GM13976 (cell line): Measurements from ENCODE around the gene SETD1B.
A peak's percentile ranks its signal among the peaks of the same experiment; 100 is the strongest.

ENCODE experiments used
- DNase-seq: peaks from one replicate; pipeline ENCODE4 v3.0.0; 2012; ENCODE audit warnings: low spot score
- in situ Hi-C: fragments of 300-500 bp; cut with MboI; formaldehyde crosslinking; loops from one replicate; pipeline ENCODE4 v1.12.0; 2022; ENCODE audit warnings: low sequenced_read_pairs, mixed read lengths, inconsistent platforms; ENCODE audit not compliant: unreplicated experiment
- TF ChIP-seq, protein P1 (sequence below): IDR thresholded peaks from 2 replicates; pipeline ENCODE4 v1.5.1; 2012; ENCODE audit warnings: borderline replicate concordance, mild to moderate bottlenecking; ENCODE audit not compliant: insufficient read depth; ENCODE audit errors: extremely low read depth, missing control alignments, control extremely low read depth

The SETD1B gene

DNA sequence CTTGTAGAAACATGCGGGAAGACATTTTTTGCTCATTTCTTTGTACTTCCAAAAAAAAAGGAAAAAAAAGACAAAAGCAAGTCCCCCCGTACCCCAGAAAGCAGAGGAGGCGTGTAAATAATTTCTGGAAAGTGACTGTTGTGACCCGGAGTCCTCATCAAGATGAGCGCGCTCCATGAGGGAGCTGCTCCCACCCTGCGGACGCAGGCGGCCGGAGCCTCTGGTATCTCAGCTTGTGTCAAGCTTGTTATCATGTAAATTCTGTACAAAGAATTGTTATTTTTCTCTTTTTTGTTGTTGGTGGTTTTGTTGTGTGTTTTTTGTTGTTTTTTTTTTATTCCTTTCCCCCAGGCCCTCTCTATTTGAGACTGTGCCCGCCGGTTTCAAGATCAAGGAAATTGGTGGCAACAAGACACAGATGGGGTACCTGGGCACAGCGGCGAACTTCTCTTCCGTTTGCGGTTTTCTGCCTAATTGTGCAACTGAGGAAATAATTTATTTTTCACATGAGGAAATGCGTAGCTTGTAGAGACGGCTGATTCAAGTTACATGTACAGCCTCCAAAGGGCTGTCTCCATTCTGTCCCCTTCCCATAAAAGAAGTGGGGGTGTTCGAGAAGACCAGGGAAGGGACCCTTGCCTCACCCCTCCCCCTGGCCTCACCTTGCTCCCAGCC is 27.9 kb downstream of the SETD1B start:
- no peak for DNase-seq
- TF ChIP-seq, protein P1, sequence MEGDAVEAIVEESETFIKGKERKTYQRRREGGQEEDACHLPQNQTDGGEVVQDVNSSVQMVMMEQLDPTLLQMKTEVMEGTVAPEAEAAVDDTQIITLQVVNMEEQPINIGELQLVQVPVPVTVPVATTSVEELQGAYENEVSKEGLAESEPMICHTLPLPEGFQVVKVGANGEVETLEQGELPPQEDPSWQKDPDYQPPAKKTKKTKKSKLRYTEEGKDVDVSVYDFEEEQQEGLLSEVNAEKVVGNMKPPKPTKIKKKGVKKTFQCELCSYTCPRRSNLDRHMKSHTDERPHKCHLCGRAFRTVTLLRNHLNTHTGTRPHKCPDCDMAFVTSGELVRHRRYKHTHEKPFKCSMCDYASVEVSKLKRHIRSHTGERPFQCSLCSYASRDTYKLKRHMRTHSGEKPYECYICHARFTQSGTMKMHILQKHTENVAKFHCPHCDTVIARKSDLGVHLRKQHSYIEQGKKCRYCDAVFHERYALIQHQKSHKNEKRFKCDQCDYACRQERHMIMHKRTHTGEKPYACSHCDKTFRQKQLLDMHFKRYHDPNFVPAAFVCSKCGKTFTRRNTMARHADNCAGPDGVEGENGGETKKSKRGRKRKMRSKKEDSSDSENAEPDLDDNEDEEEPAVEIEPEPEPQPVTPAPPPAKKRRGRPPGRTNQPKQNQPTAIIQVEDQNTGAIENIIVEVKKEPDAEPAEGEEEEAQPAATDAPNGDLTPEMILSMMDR, result no peak
- in situ Hi-C loops, result no loop called here

DNA sequence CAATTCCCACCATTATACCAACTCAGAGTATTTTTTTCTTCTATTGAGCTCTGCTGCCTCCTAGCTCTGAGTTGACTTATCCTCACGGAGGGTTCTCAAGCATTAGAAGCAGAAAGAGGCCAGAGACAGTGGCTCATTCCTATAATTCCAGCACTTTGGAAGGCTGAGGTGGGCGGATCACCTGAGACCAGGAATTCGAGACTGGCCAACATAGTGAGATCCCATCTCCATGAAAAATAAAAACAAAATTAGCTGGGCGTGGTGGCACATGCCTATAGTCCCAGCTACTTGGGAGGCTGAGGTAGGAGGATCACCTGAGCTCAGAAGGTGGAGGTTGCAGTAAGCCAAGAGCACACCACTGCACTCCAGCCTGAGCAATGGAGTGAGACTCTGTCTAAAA is 33.9 kb downstream of the SETD1B start:
- in situ Hi-C loops, result no loop called here

DNA sequence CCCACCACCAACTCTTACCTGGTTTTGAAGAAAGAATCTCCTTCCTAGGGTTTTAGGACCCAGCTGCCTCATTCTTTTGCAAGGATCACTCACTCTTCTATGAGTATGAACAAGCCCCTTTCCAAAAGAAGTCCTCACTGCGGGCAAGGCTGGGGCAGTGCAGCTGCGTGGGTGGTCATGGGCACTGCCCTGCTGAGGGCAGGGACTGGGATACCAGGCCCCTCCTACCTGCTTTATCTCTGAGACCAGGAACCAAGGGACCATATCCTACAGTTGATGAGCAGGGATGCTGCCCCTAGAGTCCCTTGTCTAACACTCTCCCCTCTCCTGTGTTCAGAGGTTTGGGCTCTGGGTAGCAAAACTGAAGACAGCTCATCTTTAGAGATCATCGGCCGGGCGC is 34.3 kb downstream of the SETD1B start:
- no peak for DNase-seq
- TF ChIP-seq, protein P1, result no peak
- in situ Hi-C loops, result no loop called here

More for the DNA sequence above, 33.9 kb downstream of the SETD1B start:
- TF ChIP-seq, protein P1, result no peak
- DNase-seq, result no peak

DNA sequence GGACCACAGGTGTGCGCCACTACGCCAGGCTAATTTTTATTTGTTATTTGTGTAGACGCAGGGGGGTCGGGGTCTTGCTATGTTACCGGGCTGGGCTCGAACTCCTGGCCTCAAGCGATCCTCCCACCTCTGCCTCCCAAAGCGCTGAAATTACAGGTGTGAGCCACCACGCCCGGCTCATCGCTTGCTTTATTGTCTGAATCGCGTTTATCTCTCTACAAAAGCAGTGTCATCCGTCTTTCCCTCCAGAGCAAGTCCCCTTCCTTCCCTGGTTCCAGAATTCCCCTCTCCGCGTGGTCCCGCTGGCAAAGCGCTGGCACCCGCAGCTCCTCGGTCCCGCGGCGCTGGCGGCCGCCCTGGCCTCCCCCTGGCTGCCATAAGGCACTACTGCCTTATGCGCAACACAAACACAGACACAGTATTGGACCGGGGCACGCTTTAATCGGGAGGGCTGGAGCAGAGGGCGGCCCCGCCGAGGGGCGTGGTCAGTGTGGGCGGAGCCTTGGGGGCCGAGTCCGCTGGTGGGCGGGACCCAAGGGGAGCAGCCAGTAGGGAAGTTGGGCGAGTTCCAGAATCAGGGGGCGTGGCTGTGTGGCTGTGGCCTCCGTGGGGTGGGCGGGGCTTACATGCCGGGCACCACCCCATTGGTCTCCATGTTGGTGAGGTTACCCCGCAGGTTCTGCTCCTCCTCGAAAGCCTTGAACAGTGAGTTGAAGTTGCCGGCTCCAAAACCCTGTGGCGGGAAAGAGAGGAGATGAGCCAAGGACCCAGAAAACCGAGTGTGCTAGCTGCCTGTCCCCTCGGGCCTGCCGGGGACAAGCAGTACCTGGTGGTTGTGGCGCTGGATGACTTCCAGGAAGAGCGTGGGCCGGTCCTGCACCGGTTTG is 35.5 kb downstream of the SETD1B start:
- TF ChIP-seq, protein P1, result no peak
- in situ Hi-C loops, result no loop called here
- DNase-seq, result peak; percentile 100

DNA sequence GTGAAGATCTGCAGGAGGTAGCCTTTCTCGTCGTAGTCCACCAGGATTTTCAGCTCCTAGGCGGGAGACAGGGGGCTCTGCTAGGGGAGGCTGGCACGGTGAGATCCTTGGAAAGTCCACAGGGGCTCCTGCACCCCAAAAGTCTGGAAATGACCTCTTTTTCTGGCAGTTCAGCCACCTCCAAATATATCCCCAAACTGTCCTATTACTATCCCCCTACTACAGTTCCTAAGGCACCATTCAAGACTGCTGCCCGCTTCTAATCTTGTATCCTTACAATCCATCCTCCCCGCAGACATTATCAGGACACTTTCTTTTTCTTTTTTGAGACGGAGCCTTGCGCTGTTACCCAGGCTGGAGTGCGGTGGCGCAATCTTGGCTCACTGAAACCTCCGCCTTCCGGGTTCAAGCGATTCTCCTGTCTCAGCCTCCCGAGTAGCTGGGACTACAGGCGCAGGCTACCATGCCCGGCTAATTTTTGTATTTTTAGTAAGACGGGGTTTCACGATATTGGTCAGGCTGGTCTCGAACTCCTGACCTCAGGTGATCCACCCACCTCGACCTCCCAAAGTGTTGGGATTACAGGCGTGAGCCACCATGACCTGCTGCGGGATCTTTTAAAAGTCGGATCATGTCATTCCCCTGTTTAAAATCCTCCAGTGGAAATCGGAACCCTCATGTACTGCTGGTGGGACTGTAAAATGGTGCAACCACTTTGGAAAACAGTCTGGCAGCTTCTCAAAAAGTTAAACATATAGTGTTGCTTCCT is 36.4 kb downstream of the SETD1B start:
- in situ Hi-C loops, result no loop called here
- TF ChIP-seq, protein P1, result no peak
- no peak for DNase-seq

DNA sequence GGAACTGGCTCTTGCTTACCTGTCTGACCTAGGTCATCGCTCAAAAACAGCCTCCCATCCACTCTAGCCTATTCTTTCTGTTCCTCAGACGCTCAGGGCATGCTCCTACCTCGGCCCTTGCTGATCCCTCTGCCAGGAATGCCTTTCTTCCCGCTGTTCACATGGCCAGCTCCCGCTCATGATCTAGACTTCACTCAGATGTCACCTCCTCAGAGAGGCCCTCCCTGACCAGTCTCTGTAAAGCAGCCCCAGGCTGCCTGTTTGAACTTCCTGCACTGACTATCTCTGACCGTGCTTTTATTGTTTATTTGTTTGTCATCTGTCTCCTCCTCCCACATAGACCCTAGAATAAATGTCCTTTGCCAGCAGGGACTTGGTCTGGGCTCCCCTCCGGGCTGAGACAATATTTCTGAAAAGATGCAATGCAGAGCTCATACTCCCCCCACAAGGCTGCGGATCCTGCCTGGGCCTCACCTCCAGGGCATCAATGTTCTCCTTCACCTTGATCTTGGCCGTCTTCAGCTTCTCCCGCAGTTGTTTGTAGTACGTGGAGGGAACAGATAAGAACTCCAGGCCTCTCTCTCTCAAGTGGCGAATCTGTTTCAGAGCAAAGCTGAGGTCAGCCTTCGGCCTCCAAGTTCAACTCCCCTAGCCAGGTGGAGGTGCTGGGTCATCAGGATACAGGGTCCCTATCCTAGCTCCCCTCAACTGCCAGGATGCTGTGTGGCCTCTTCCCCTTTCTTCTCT is 39.6 kb downstream of the SETD1B start:
- TF ChIP-seq, protein P1, result no peak
- in situ Hi-C loops, result no loop called here
- no peak for DNase-seq
